Left lung (tissue), 10 donors: ENCODE measurements around the gene CLCN5. TPM values are rescaled to one million over a fixed set of nuclear protein-coding genes. Genes with fewer than 3 reads are reported as not detected.
"Not testable (repeated sequence)": the region's sequence is repeated elsewhere in the genome, so short reads cannot be mapped to it uniquely, and the experiment has no call there.

Source experiments
- ATAC-seq: fragments of 200-7000 bp; cut with Tn5 transposase; one replicate; pipeline ENCODE4 v1.9.1; 2020; ENCODE audit warnings: moderate library complexity
- DNase-seq, 4 donors: peaks; one replicate each; pipeline ENCODE4 v3.0.0-alpha.2; 2013 to 2020
- H3K27ac ChIP-seq, 2 donors: fragments of 200-600 bp; sonication (generic) in 1 of 2; one replicate each; pipeline versions ENCODE4 v1.5.0 to v1.8.0; 2020 to 2021
- H3K27me3 ChIP-seq, 2 donors: fragments of 200-600 bp; sonication (generic) in 1 of 2; one replicate each; pipeline versions ENCODE4 v1.5.0 to v1.8.0; 2020 to 2021
- H3K36me3 ChIP-seq, 2 donors: fragments of 200-600 bp; sonication (generic) in 1 of 2; one replicate each; pipeline versions ENCODE4 v1.5.0 to v1.8.0; 2020 to 2021
- H3K4me1 ChIP-seq, 2 donors: fragments of 200-600 bp; one replicate each; pipeline ENCODE4 v1.8.0; 2021
- H3K4me3 ChIP-seq, 2 donors: fragments of 200-600 bp; sonication (generic) in 1 of 2; one replicate each; pipeline versions ENCODE4 v1.5.0 to v1.8.0; 2020 to 2021; ENCODE audit warnings: mild to moderate bottlenecking in 1 of 2
- H3K9me3 ChIP-seq, 2 donors: fragments of 200-600 bp; sonication (generic) in 1 of 2; one replicate each; pipeline versions ENCODE4 v1.5.0 to v1.8.0; 2020 to 2021
- CTCF ChIP-seq, 2 donors: fragments of 200-600 bp; sonication (generic) in 1 of 2; IDR thresholded peaks; one replicate each; pipeline versions ENCODE4 v1.5.0 to v1.8.0; 2021; ENCODE audit warnings: antibody characterized with exemption in 2 of 2
- intact Hi-C, 2 donors: fragments of 100-400 bp; cut with DNase I; formaldehyde crosslinking; loops; one replicate each; pipeline versions ENCODE4 v1.11.2 to v1.14.2; 2022
- polyA plus RNA-seq, 6 donors: library from polyadenylated mRNA; unstranded; fragments of 120-200 nt; gene quantifications; one replicate each; pipeline ENCODE4 v1.2.1, GENCODE V29; 2013; ENCODE audit not compliant: insufficient read length in 6 of 6
- total RNA-seq, 2 donors: library from RNA; stranded (reverse); fragmentation: NEBNext Ultra II Directional; extraction: Animal tissue kit (Norgen Biotek cat#: 25700); gene quantifications; one replicate each; pipeline ENCODE4 v1.2.1, GENCODE V29; 2021
- donor health status: DM: no; HTN: yes; CAD: no.
- donor health status: DM: no; HTN: no; CAD: no.

Gene CLCN5
- total and polyA plus RNA-seq, 8 donors = 12.5 to 19.5 (median 14.9) TPM

GRCh38 chrX:49999087-49999486 is 76.7 kb downstream of the CLCN5 start:
- Histone ChIP-seq H3K4me1 (peaks cover 0 to 2% of the 10 kb centered on the region in 2 donors), H3K27me3 (no peaks in the 10 kb centered on the region), H3K4me3 (no peak overlapping the region), H3K9me3 (no peaks in the 10 kb centered on the region), H3K36me3 (no peaks in the 10 kb centered on the region), H3K27ac (no peak overlapping the region)
- no peak for DNase-seq
- no peak for TF ChIP-seq CTCF (IDR thresholded peaks at IDR 0.05)
- intact Hi-C loops = no loop called here
- ATAC-seq = no peak

- H3K36me3 ChIP-seq = no peaks in the 10 kb centered on the region
- H3K27ac ChIP-seq = no peak overlapping the region
- H3K4me3 ChIP-seq = no peak overlapping the region
- no peaks in the 10 kb centered on the region for H3K27me3 ChIP-seq
- TF ChIP-seq CTCF (IDR thresholded peaks at IDR 0.05) = no peak
- intact Hi-C loops = no loop called here
- DNase-seq (no peak), ATAC-seq (no peak)
- H3K9me3 ChIP-seq = no peaks in the 10 kb centered on the region
- H3K4me1 ChIP-seq = peaks cover 0 to 2% of the 10 kb centered on the region in 2 donors
Measured at GRCh38 chrX:50000937-50001542, 78.6 kb downstream of the CLCN5 start.

- Histone ChIP-seq H3K27ac (no peak overlapping the region), H3K36me3 (no peaks in the 10 kb centered on the region), H3K9me3 (no peaks in the 10 kb centered on the region), H3K27me3 (no peaks in the 10 kb centered on the region), H3K4me1 (peaks cover 0 to 2% of the 10 kb centered on the region in 2 donors), H3K4me3 (no peak overlapping the region)
- intact Hi-C loops = no loop called here
- DNase-seq = peak in 2 of 4 donors; percentile 26 to 34
- ATAC-seq = peak; percentile 48
- no peak for TF ChIP-seq CTCF (IDR thresholded peaks at IDR 0.05)
Measured at GRCh38 chrX:50002067-50002714, 79.8 kb downstream of the CLCN5 start.

- H3K27me3 ChIP-seq = no peaks in the 10 kb centered on the region
- no peak overlapping the region for H3K27ac ChIP-seq
- intact Hi-C loops = no loop called here
- no peak overlapping the region for H3K4me3 ChIP-seq
- no peak for TF ChIP-seq CTCF (IDR thresholded peaks at IDR 0.05)
- no peaks in the 10 kb centered on the region for H3K36me3 ChIP-seq
- ATAC-seq = no peak
- no peak for DNase-seq
- no peaks in the 10 kb centered on the region for H3K9me3 ChIP-seq
- H3K4me1 ChIP-seq = peaks cover 0 to 2% of the 10 kb centered on the region in 2 donors
Measured at GRCh38 chrX:50003467-50003866, 81.1 kb downstream of the CLCN5 start.

- Histone ChIP-seq H3K4me1 (peaks cover 0 to 2% of the 10 kb centered on the region in 2 donors), H3K36me3 (no peaks in the 10 kb centered on the region), H3K27ac (no peak overlapping the region), H3K9me3 (no peaks in the 10 kb centered on the region), H3K27me3 (no peaks in the 10 kb centered on the region), H3K4me3 (no peak overlapping the region)
- DNase-seq (no peak), ATAC-seq (no peak)
- no peak for TF ChIP-seq CTCF (IDR thresholded peaks at IDR 0.05)
- intact Hi-C loops = no loop called here
Measured at GRCh38 chrX:50003927-50004326, 81.5 kb downstream of the CLCN5 start.

GRCh38 chrX:50025591-50025990 is 103.2 kb downstream of the CLCN5 start:
- H3K9me3 ChIP-seq, ATAC-seq, H3K4me1 ChIP-seq, DNase-seq, intact Hi-C loops, H3K36me3 ChIP-seq, H3K27me3 ChIP-seq, H3K4me3 ChIP-seq, H3K27ac ChIP-seq: not testable (repeated sequence)
